22Rv1 (cell line): Measurements from ENCODE around the gene ARHGAP21.

Experiments used
- CTCF ChIP-seq: fragments of 450-650 bp; IDR thresholded peaks from 2 replicates; pipeline ENCODE4 v1.5.1; 2017; ENCODE audit warnings: mild to moderate bottlenecking
- ZFX ChIP-seq: fragments of 450-650 bp; IDR thresholded peaks from 2 replicates; pipeline ENCODE4 v1.6.1; 2017; ENCODE audit warnings: antibody characterized with exemption, borderline replicate concordance

GRCh38 chr10:24625778-24626177, 97.9 kb downstream of the ARHGAP21 start:
- TF ChIP-seq CTCF (no peak), ZFX (no peak)
